ENCODE measurements around the gene ANKDD1B. TPM values are rescaled to one million over a fixed set of nuclear protein-coding genes. Genes with fewer than 3 reads are reported as not detected.
A peak's percentile ranks its signal among the peaks of the same experiment; 100 is the strongest.

The ANKDD1B gene
- total and polyA plus RNA-seq, 10 donors: 0.20 to 1.4 (median 0.40) TPM

DNA sequence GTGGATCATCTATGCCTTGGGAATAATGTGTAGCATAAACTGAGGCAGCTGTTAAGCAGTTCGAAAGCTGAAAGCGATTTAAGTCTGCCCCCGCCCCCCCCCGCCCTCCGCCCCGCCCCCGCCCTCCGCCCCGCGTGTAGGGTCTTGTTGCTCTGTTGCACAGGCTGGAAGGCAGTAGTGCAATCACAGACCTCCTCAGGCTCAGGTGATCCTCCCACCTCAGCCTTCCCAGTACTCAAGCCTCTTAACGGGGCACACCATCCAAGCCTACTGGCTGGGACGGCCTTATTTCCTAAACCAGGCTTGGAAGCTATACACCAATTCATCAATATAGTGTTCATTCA is 945 bp downstream of the ANKDD1B start:
- peaks cover 0 to 28% (median 14%) of the 10 kb centered on the region in 6 donors for H3K4me1 ChIP-seq
- no peaks in the 10 kb centered on the region for H3K9me3 ChIP-seq
- no peak overlapping the region for H3K27ac ChIP-seq
- H3K27me3 ChIP-seq (replicated peaks in 1 of 7): peaks cover 0 to 21% (median 8%) of the 10 kb centered on the region in 7 donors
- TF ChIP-seq, protein P1, sequence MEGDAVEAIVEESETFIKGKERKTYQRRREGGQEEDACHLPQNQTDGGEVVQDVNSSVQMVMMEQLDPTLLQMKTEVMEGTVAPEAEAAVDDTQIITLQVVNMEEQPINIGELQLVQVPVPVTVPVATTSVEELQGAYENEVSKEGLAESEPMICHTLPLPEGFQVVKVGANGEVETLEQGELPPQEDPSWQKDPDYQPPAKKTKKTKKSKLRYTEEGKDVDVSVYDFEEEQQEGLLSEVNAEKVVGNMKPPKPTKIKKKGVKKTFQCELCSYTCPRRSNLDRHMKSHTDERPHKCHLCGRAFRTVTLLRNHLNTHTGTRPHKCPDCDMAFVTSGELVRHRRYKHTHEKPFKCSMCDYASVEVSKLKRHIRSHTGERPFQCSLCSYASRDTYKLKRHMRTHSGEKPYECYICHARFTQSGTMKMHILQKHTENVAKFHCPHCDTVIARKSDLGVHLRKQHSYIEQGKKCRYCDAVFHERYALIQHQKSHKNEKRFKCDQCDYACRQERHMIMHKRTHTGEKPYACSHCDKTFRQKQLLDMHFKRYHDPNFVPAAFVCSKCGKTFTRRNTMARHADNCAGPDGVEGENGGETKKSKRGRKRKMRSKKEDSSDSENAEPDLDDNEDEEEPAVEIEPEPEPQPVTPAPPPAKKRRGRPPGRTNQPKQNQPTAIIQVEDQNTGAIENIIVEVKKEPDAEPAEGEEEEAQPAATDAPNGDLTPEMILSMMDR (IDR thresholded peaks at IDR 0.05 in 8 of 11, conservative IDR thresholded peaks at IDR 0.05 in 3 of 11): no peak
- no peak for TF ChIP-seq POLR2A (IDR thresholded peaks at IDR 0.05)
- TF ChIP-seq POLR2AphosphoS5 (IDR thresholded peaks at IDR 0.05): no peak
- H3K4me3 ChIP-seq: peak overlapping the region in 4 of 8 donors; percentile 30 to 62 (median 44)
- 39 to 56% (median 52%) methylated on average over 12 of the region's 12 CpGs for WGBS, 5 donors
- intact Hi-C loops (cut with DNase I; ENCODE audit: low total_unique reads): no loop called here
- H3K36me3 ChIP-seq: no peaks in the 10 kb centered on the region
- DNase-seq: no peak

DNA sequence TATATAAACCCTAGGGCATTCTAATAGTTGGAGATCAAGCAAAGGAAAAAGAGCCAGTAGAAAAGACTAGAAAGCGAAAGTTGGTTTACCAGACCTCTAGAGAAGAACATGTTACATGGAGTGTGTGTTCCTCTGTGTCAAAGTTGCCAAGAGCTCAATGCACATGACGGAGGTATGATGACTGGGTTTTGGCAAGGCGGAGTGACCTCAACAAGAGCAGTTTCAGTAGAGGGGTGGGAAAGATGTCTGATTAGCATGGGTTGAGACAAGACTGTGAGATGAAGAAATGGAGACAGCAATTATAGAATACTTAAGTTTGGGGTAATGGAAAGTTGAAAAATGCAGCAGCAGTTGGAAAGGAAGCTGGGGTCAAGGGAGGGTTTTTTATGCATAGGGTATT is 1.6 kb downstream of the ANKDD1B start:
- Histone ChIP-seq H3K4me3 (no peak overlapping the region), H3K9me3 (no peaks in the 10 kb centered on the region), H3K27me3 (replicated peaks in 1 of 7) (peaks cover 0 to 21% (median 8%) of the 10 kb centered on the region in 7 donors), H3K27ac (no peak overlapping the region), H3K4me1 (peaks cover 0 to 21% (median 12%) of the 10 kb centered on the region in 6 donors), H3K36me3 (no peaks in the 10 kb centered on the region)
- intact Hi-C loops (cut with DNase I; ENCODE audit: low total_unique reads): no loop called here
- TF ChIP-seq POLR2AphosphoS5 (IDR thresholded peaks at IDR 0.05) (no peak), POLR2A (IDR thresholded peaks at IDR 0.05) (no peak)
- TF ChIP-seq, protein P1 (IDR thresholded peaks at IDR 0.05 in 8 of 11, conservative IDR thresholded peaks at IDR 0.05 in 3 of 11): no peak
- DNase-seq: no peak
- WGBS, 5 donors: 88 to 99% (median 97%) methylated on average over 3 of the region's 3 CpGs

DNA sequence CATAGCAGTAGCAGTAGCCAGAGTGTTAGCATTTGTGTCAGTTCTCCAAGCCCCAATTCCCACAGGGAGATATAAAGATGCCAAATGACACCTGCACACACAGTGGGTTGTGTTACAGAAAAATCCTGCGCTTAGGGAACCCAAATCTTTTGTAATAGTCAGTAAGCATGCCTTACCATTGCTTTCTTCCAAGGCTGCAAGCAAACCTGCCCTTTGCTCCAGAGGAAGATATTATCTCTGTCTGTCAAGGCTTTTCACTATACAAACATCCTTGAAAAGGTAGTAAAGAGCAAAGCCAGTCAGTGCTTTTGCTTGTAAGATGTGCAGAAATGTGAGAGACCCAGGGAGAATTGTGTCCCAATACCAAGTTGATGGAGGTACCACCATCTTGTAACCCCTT is 2.9 kb downstream of the ANKDD1B start:
- Histone ChIP-seq H3K27me3 (replicated peaks in 1 of 7) (peaks cover 0 to 21% (median 8%) of the 10 kb centered on the region in 7 donors), H3K9me3 (no peaks in the 10 kb centered on the region), H3K4me3 (no peak overlapping the region), H3K36me3 (no peaks in the 10 kb centered on the region), H3K27ac (no peak overlapping the region), H3K4me1 (peaks cover 0 to 21% (median 12%) of the 10 kb centered on the region in 6 donors)
- intact Hi-C loops (cut with DNase I; ENCODE audit: low total_unique reads): no loop called here
- DNase-seq: no peak
- 92 to 100% (median 96%) methylated on average over 1 of the region's 1 CpG for WGBS, 5 donors
- TF ChIP-seq, protein P1 (IDR thresholded peaks at IDR 0.05 in 8 of 11, conservative IDR thresholded peaks at IDR 0.05 in 3 of 11): no peak
- TF ChIP-seq POLR2AphosphoS5 (IDR thresholded peaks at IDR 0.05) (no peak), POLR2A (IDR thresholded peaks at IDR 0.05) (no peak)

DNA sequence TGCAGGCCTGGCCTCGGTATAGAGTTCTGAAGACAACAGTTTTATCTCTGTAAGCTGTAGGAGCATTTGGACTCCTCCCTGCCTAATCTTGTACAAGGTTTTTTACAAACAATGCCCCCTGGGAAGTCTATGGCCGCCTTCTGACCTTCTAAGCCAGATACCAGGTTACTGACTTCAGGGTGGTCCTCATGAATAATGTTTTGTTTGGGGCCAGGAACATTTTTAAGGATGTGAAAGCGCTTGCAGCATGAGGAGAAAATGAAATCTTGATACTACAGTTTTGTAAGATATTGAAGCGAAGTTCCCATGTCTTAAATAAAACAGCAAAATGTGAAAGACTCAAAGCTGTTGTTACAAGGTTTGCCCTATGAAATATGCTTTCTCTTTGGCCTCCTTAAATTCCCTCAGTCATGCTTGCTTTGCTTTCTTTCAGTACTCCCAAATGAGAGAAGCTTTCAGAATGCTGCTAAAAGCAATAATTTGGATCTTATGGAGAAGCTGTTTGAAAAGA is 5.2 kb downstream of the ANKDD1B start:
- intact Hi-C loops (cut with DNase I; ENCODE audit: low total_unique reads): no loop called here
- DNase-seq: no peak
- Histone ChIP-seq H3K9me3 (no peaks in the 10 kb centered on the region), H3K36me3 (no peaks in the 10 kb centered on the region), H3K27ac (no peak overlapping the region), H3K27me3 (replicated peaks in 1 of 7) (peaks cover 0 to 12% (median 4%) of the 10 kb centered on the region in 7 donors), H3K4me3 (no peak overlapping the region), H3K4me1 (peaks cover 0 to 11% (median 6%) of the 10 kb centered on the region in 6 donors)
- TF ChIP-seq POLR2A (IDR thresholded peaks at IDR 0.05): no peak
- TF ChIP-seq, protein P1 (IDR thresholded peaks at IDR 0.05 in 8 of 11, conservative IDR thresholded peaks at IDR 0.05 in 3 of 11): no peak
- TF ChIP-seq POLR2AphosphoS5 (IDR thresholded peaks at IDR 0.05): no peak
- 83 to 92% (median 86%) methylated on average over 4 of the region's 4 CpGs for WGBS, 5 donors
